Measurements from ENCODE around the gene FTCD. TPM values are rescaled to one million over a fixed set of nuclear protein-coding genes. Genes with fewer than 3 reads are reported as not detected.
A peak's percentile ranks its signal among the peaks of the same experiment; 100 is the strongest.

Gene FTCD
- total RNA-seq, 4 donors from 2014 or later, result 4.5 to 7.0 TPM; not detected in 2

DNA sequence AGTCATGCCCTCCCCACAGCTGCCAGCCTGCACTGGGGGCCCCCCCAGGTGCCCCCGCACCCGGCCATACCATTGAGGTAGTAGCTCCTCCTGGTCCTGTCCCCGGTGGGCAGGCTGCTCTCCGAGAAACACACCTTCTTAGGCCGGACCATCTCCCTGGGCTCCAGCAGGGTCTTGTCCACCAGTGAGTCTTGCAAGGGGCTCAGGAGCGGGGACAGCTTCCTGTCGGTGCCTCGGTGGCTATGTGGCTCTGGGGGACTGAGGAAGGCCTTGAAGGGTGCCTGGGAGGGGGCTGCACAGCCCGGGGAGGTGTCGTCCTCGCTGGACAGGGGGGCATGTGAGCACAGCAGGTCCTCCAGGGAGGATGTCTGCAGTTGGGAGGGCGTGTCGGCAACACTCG is 12.9 kb upstream of the FTCD start:
- H3K27me3 ChIP-seq, result no peaks in the 10 kb centered on the region
- intact Hi-C loops (cut with DNase I; ENCODE audit: low total_unique reads), result no loop called here
- no peaks in the 10 kb centered on the region for H3K4me1 ChIP-seq
- TF ChIP-seq, protein P1, sequence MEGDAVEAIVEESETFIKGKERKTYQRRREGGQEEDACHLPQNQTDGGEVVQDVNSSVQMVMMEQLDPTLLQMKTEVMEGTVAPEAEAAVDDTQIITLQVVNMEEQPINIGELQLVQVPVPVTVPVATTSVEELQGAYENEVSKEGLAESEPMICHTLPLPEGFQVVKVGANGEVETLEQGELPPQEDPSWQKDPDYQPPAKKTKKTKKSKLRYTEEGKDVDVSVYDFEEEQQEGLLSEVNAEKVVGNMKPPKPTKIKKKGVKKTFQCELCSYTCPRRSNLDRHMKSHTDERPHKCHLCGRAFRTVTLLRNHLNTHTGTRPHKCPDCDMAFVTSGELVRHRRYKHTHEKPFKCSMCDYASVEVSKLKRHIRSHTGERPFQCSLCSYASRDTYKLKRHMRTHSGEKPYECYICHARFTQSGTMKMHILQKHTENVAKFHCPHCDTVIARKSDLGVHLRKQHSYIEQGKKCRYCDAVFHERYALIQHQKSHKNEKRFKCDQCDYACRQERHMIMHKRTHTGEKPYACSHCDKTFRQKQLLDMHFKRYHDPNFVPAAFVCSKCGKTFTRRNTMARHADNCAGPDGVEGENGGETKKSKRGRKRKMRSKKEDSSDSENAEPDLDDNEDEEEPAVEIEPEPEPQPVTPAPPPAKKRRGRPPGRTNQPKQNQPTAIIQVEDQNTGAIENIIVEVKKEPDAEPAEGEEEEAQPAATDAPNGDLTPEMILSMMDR (IDR thresholded peaks at IDR 0.05), result no peak
- TF ChIP-seq POLR2A (IDR thresholded peaks at IDR 0.05), result no peak
- DNase-seq, result peak in 1 of 2 donors; percentile 12
- H3K36me3 ChIP-seq, result no peaks in the 10 kb centered on the region
- no peak overlapping the region for H3K4me3 ChIP-seq
- H3K9me3 ChIP-seq, result no peaks in the 10 kb centered on the region
- H3K27ac ChIP-seq, result no peak overlapping the region

DNA sequence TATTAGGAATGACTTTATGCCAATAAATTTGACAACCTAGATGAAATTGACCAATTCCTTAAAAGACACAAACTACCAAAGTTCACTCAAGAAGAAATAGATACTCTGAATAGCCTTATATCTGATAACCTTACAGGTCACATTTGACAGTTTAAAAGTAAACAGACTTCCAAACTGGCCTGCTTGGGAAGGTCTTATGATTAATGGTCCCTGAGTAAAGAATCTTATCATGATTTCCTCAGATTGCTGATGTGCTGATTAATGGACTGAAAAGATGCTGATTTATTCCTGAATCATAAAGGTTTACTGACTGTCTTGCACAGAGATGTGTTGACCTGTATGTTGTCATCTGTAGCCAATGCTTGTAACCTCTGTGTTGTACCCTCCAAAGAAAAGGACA is 9.7 kb upstream of the FTCD start:
- H3K27ac ChIP-seq, result no peak overlapping the region
- no peak overlapping the region for H3K4me3 ChIP-seq

DNA sequence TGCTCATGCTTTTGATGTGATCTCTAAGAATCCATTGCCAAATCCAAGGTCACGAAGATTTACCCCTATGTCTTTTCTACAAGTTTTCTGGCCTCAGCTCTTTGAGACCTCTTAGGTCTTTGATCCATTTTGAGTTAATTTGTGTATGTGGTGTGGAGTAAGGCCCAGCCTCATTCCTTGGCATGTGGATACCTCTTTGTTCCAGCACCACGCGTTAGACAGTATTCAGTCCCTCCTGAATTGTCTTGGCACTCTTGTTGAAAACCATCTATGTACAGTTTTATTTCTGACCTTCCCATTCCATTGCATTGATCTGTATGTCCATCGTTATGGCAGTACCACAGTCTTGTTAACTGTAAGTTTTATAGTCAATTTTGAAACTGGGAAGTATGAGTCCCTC is 8.0 kb upstream of the FTCD start:
- H3K4me1 ChIP-seq, result no peaks in the 10 kb centered on the region
- intact Hi-C loops (cut with DNase I; ENCODE audit: low total_unique reads), result no loop called here
- H3K9me3 ChIP-seq, result no peaks in the 10 kb centered on the region
- no peak overlapping the region for H3K27ac ChIP-seq
- TF ChIP-seq POLR2A (IDR thresholded peaks at IDR 0.05), result no peak
- TF ChIP-seq, protein P1 (IDR thresholded peaks at IDR 0.05), result no peak
- H3K27me3 ChIP-seq, result no peaks in the 10 kb centered on the region
- H3K4me3 ChIP-seq, result no peak overlapping the region
- DNase-seq, result no peak
- H3K36me3 ChIP-seq, result no peaks in the 10 kb centered on the region

More for the DNA sequence above, 9.7 kb upstream of the FTCD start:
- TF ChIP-seq POLR2A (IDR thresholded peaks at IDR 0.05), result no peak
- TF ChIP-seq, protein P1 (IDR thresholded peaks at IDR 0.05), result no peak
- Histone ChIP-seq H3K9me3 (no peaks in the 10 kb centered on the region), H3K27me3 (no peaks in the 10 kb centered on the region), H3K36me3 (no peaks in the 10 kb centered on the region), H3K4me1 (no peaks in the 10 kb centered on the region)
- DNase-seq, result no peak
- intact Hi-C loops (cut with DNase I; ENCODE audit: low total_unique reads), result no loop called here

DNA sequence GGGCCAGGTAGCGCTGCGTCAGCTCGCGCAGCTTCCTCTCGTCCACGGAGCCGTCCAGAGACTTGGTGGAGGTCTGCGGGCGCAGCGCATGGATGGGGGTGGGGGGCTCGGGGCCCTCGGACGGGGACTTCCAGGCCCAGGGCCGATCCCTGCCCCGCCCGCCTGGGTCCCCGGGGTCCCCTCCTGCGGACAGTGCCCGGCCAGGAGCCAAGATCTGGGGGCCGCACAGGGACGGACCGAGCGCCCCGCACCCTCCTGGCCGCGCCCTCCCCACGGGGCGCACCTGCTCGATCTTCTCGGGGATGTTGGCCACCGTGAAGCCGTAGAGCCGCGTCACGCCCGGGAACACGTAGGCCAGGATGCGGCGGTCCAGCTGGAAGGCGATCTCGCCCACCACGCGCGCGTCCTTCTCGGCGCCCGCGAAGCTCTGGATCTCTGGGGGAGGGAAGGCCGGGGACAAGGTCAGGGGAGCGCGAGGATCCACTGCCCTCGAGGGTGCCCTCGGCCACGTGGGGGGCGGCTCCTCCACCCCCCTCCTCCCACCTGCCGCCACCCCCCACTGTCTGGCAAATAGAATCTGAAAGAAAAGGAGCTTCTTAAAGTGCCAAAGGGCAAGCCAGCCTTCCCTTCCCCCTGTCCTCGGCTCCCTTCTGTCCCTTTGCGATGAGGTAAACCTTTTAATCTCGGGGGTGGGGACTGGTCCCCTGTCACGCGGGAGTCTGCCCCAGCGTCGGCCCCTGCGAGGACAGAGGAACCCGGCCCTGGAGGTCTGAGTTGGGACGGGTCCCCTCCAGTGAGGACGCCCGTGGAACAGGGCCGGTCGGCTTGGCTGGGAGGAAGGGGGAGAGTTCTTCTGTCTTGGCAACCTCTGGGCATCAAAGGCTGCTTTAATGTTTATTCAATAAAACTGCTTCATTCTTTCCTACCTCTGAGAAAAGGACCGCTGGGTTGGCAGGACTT is 6.5 kb upstream of the FTCD start:
- intact Hi-C loops (cut with DNase I; ENCODE audit: low total_unique reads), result no loop called here
- TF ChIP-seq, protein P1 (IDR thresholded peaks at IDR 0.05), result no peak
- no peak for TF ChIP-seq POLR2A (IDR thresholded peaks at IDR 0.05)
- Histone ChIP-seq H3K27me3 (no peaks in the 10 kb centered on the region), H3K36me3 (no peaks in the 10 kb centered on the region), H3K27ac (no peak overlapping the region), H3K4me1 (no peaks in the 10 kb centered on the region), H3K4me3 (no peak overlapping the region), H3K9me3 (no peaks in the 10 kb centered on the region)
- DNase-seq, result peak in 1 of 2 donors; percentile 8

DNA sequence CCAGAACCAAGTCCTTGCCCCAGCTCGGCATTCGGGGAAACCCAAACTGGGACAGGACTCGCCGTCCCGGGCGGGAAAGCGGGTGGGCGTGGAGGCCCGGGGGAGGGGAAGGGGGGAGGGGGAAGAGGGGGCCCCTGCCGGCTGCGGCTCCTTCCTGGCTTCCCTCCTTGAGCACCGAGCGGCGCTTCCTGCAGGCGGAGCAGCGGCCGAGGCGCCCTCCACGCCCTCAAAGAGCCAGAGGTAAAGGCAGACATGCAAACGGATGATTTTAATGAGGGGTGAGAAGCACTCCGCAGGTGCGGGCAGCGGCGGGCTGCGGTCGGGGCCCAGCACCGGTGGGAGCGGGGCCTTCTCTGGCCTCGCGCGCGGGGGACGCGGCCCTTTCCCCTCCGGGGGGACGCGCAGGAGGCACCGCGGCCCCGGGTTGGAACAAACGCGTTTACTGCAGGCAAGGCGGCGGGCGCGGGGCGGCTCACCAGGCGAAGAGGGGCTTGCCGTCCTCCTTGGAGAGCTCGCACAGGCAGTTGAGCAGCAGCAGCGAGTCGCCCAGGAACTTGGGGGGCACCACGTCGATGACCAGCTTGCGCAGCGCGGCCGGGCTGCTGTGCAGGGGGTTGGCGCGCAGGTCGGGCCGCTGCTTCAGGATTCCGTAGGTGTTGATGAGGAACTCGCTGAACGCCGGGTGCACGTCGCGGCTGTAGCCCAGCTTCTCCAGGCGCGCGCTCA is 5.7 kb upstream of the FTCD start:
- no peak overlapping the region for H3K27ac ChIP-seq
- intact Hi-C loops (cut with DNase I; ENCODE audit: low total_unique reads), result no loop called here
- peak in 1 of 2 donors; percentile 10 for DNase-seq
- no peaks in the 10 kb centered on the region for H3K4me1 ChIP-seq
- no peaks in the 10 kb centered on the region for H3K9me3 ChIP-seq
- no peak overlapping the region for H3K4me3 ChIP-seq
- TF ChIP-seq, protein P1 (IDR thresholded peaks at IDR 0.05), result no peak
- TF ChIP-seq POLR2A (IDR thresholded peaks at IDR 0.05), result no peak
- no peaks in the 10 kb centered on the region for H3K27me3 ChIP-seq
- no peaks in the 10 kb centered on the region for H3K36me3 ChIP-seq

All from uterus (tissue), 4 donors.